Keratinocyte (primary cell): ENCODE data around the gene MINDY1. TPM values are rescaled to one million over a fixed set of nuclear protein-coding genes. Genes with fewer than 3 reads are reported as not detected.

Source experiments
- DNase-seq: peaks from one replicate; pipeline ENCODE4 v3.0.0-alpha.2; 2011; ENCODE audit warnings: low read depth, missing footprints, low spot score
- FAIRE-seq: peaks from 2 replicates; lab custom pipeline; 2011; peaks lifted over from hg19 to GRCh38; lab: Jason Lieb, UNC
- H2AFZ ChIP-seq: 2 replicates; pipeline ENCODE4 v1.6.0; 2012; ENCODE audit warnings: low read length, control low read depth, inconsistent platforms; ENCODE audit not compliant: control insufficient read depth
- H3K27ac ChIP-seq: 2 replicates; pipeline ENCODE4 v1.5.1; 2011; ENCODE audit warnings: low read length; ENCODE audit not compliant: control insufficient read depth, insufficient read depth
- H3K27me3 ChIP-seq: 3 replicates; pipeline ENCODE4 v1.6.0; 2011; ENCODE audit warnings: low read length; ENCODE audit not compliant: control insufficient read depth, insufficient read depth; ENCODE audit errors: extremely low read depth
- H3K36me3 ChIP-seq, 2 experiments: 2 replicates in 1 of 2; 3 replicates in 1 of 2; pipeline ENCODE4 v1.5.1; 2011; ENCODE audit warnings: low read length in 2 of 2, mild to moderate bottlenecking in 1 of 2; ENCODE audit not compliant: control insufficient read depth in 2 of 2, insufficient read depth in 2 of 2; ENCODE audit errors: extremely low read depth in 1 of 2
- H3K4me1 ChIP-seq: 3 replicates; pipeline ENCODE4 v1.5.1; 2011; ENCODE audit warnings: low read length; ENCODE audit not compliant: control insufficient read depth, insufficient read depth; ENCODE audit errors: extremely low read depth
- H3K4me2 ChIP-seq: 3 replicates; pipeline ENCODE4 v1.6.0; 2011; ENCODE audit warnings: low read depth, low read length; ENCODE audit not compliant: control insufficient read depth, insufficient read depth; ENCODE audit errors: extremely low read depth
- H3K4me3 ChIP-seq, 3 experiments: fragments of 200-600 bp in 1 of 3; sonication (generic) in 1 of 3; 2 replicates in 2 of 3; 3 replicates in 1 of 3; pipeline ENCODE4 v1.5.1; 2011 to 2016; ENCODE audit warnings: low read length in 3 of 3, mild to moderate bottlenecking in 3 of 3, control low read depth in 2 of 3, inconsistent platforms in 1 of 3, low read depth in 1 of 3, mixed read lengths in 1 of 3, mixed run types in 1 of 3, moderate library complexity in 1 of 3; ENCODE audit not compliant: control insufficient read depth in 2 of 3, insufficient read depth in 2 of 3; ENCODE audit errors: extremely low read depth in 1 of 3
- H3K79me2 ChIP-seq: 2 replicates; pipeline ENCODE4 v1.6.0; 2012; ENCODE audit warnings: low read length; ENCODE audit not compliant: control insufficient read depth, insufficient read depth
- H3K9ac ChIP-seq: 3 replicates; pipeline ENCODE4 v1.6.0; 2011; ENCODE audit warnings: low read length; ENCODE audit not compliant: control insufficient read depth, insufficient read depth; ENCODE audit errors: extremely low read depth
- H3K9me1 ChIP-seq: 3 replicates; pipeline ENCODE4 v1.6.0; 2011; ENCODE audit warnings: low read length; ENCODE audit not compliant: control insufficient read depth, insufficient read depth; ENCODE audit errors: extremely low read depth
- H3K9me3 ChIP-seq: 2 replicates; pipeline ENCODE4 v1.5.1; 2012; ENCODE audit warnings: low read depth, low read length; ENCODE audit not compliant: control insufficient read depth
- H4K20me1 ChIP-seq: 3 replicates; pipeline ENCODE4 v1.6.0; 2011; ENCODE audit warnings: low read length; ENCODE audit not compliant: control insufficient read depth, insufficient read depth; ENCODE audit errors: extremely low read depth
- CTCF ChIP-seq, 3 experiments: IDR thresholded peaks in 1 of 3; conservative IDR thresholded peaks in 1 of 3; optimal IDR thresholded peaks in 1 of 3; 2 replicates in 2 of 3; 3 replicates in 1 of 3; pipeline versions ENCODE3 to v1.5.1; 2011; ENCODE audit warnings: low read length in 3 of 3, mild to moderate bottlenecking in 3 of 3, moderate library complexity in 2 of 3, control low read depth in 1 of 3, inconsistent platforms in 1 of 3; ENCODE audit not compliant: insufficient read depth in 2 of 3; ENCODE audit errors: extremely low read depth in 1 of 3
- EZH2 ChIP-seq: IDR thresholded peaks from one replicate; pipeline ENCODE4 v1.6.1; 2012; ENCODE audit warnings: inconsistent platforms, mild to moderate bottlenecking, low read length, moderate library complexity
- dilution Hi-C: fragments of 300-500 bp; cut with MboI; formaldehyde crosslinking; loops from one replicate; pipeline ENCODE4 v1.7.0; 2020; ENCODE audit warnings: low sequenced_read_pairs; ENCODE audit not compliant: extremely low pct_ligation_motif_present
- polyA plus RNA-seq, 5 experiments: library from polyadenylated mRNA; depleted of rRNA in 3 of 5; stranded (reverse) in 3 of 5; stranded (forward) in 1 of 5; unstranded in 1 of 5; fragments of >200 nt; gene quantifications; 1 replicate in 1 of 5; 2 replicates in 3 of 5; 3 replicates in 1 of 5; pipeline versions ENCODE4 v1.2.1 to v1.2.3, GENCODE V29; 2011 to 2012; ENCODE audit warnings: missing spikeins in 2 of 5, low read depth in 1 of 5, low replicate concordance in 1 of 5

MINDY1 gene
- polyA plus RNA-seq, 1 donor (not counting 4 experiments of a cell fraction or from before 2014, with no cell fraction given): 11.2 TPM

- Histone ChIP-seq H3K4me3 (no peak overlapping the region), H3K27me3 (no peaks in the 10 kb centered on the region), H3K79me2 (no peaks in the 10 kb centered on the region), H3K4me2 (no peak overlapping the region), H3K36me3 (peaks cover 34 to 39% of the 10 kb centered on the region in 2 experiments), H3K4me1 (no peaks in the 10 kb centered on the region), H3K9me3 (no peaks in the 10 kb centered on the region), H4K20me1 (no peaks in the 10 kb centered on the region), H3K9me1 (no peaks in the 10 kb centered on the region), H3K27ac (no peak overlapping the region), H3K9ac (no peak overlapping the region), H2AFZ (no peak overlapping the region)
- FAIRE-seq: no peak
- no peak for DNase-seq
- TF ChIP-seq CTCF (optimal IDR thresholded peaks at IDR 0.05 in 1 of 3, IDR thresholded peaks at IDR 0.05 in 1 of 3, conservative IDR thresholded peaks at IDR 0.05 in 1 of 3; ENCODE audit: extremely low read depth in 1 of 3, insufficient read depth in 2 of 3, low read length in 3 of 3): no peak
- no peak for TF ChIP-seq EZH2
- dilution Hi-C loops: no loop called here
Observed at GRCh38 chr1:150961756-150962155, 44.9 kb downstream of the MINDY1 start.

GRCh38 chr1:150960646-150961045 lies 46.1 kb downstream of the MINDY1 start:
- TF ChIP-seq EZH2: no peak
- no peak for TF ChIP-seq CTCF (optimal IDR thresholded peaks at IDR 0.05 in 1 of 3, IDR thresholded peaks at IDR 0.05 in 1 of 3, conservative IDR thresholded peaks at IDR 0.05 in 1 of 3; ENCODE audit: extremely low read depth in 1 of 3, insufficient read depth in 2 of 3, low read length in 3 of 3)
- no peaks in the 10 kb centered on the region for H3K4me1 ChIP-seq
- H2AFZ ChIP-seq: no peak overlapping the region
- FAIRE-seq: no peak
- no peak overlapping the region for H3K4me2 ChIP-seq
- H3K9me3 ChIP-seq: no peaks in the 10 kb centered on the region
- H3K4me3 ChIP-seq: no peak overlapping the region
- no peaks in the 10 kb centered on the region for H3K9me1 ChIP-seq
- dilution Hi-C loops: no loop called here
- H4K20me1 ChIP-seq: no peaks in the 10 kb centered on the region
- H3K36me3 ChIP-seq: peaks cover 23 to 29% of the 10 kb centered on the region in 2 experiments
- H3K79me2 ChIP-seq: no peaks in the 10 kb centered on the region
- no peak for DNase-seq
- no peaks in the 10 kb centered on the region for H3K27me3 ChIP-seq
- no peak overlapping the region for H3K9ac ChIP-seq
- no peak overlapping the region for H3K27ac ChIP-seq
